ENCODE results near the gene CDKN1C. TPM values are rescaled to one million over a fixed set of nuclear protein-coding genes. Genes with fewer than 3 reads are reported as not detected.
"Not testable (repeated sequence)": the region's sequence is repeated elsewhere in the genome, so short reads cannot be mapped to it uniquely, and the experiment has no call there.

Gene CDKN1C
- polyA plus RNA-seq, 1 donor from 2014 or later, result 36.7 TPM

GRCh38 chr11:2908130-2908529 lies 22.6 kb upstream of the CDKN1C start:
- Histone ChIP-seq H3F3A (ENCODE audit: insufficient read depth, low read length, poor library complexity, severe bottlenecking) (no peaks in the 10 kb centered on the region), H3K36me3 (ENCODE audit: insufficient read depth, low read length) (no peaks in the 10 kb centered on the region), H3K9me3 (ENCODE audit: low read length) (no peaks in the 10 kb centered on the region), H3K4me3 (ENCODE audit: low read length) (no peak overlapping the region), H3K9ac (ENCODE audit: low read length) (no peak overlapping the region), H3K27me3 (ENCODE audit: insufficient read depth, low read depth, low read length) (peaks cover under 1% of the 10 kb centered on the region), H3K27ac (ENCODE audit: low read length) (no peak overlapping the region), H3K4me2 (ENCODE audit: low read length) (no peak overlapping the region), H4K20me1 (ENCODE audit: insufficient read depth) (no peaks in the 10 kb centered on the region), H2AFZ (ENCODE audit: low read depth, low read length) (no peak overlapping the region), H3K79me2 (replicated peaks; ENCODE audit: insufficient read depth, low read length) (no peaks in the 10 kb centered on the region), H3K9me2 (ENCODE audit: insufficient read depth, low read length) (no peaks in the 10 kb centered on the region)
- TF ChIP-seq TAF1 (IDR thresholded peaks at IDR 0.05; ENCODE audit: low read depth) (no peak), EP300 (conservative IDR thresholded peaks at IDR 0.05; ENCODE audit: poor library complexity, severe bottlenecking) (no peak), MXI1 (conservative IDR thresholded peaks at IDR 0.05; ENCODE audit: poor library complexity, severe bottlenecking) (no peak), RAD21 (conservative IDR thresholded peaks at IDR 0.05) (no peak), SMC3 (conservative IDR thresholded peaks at IDR 0.05; ENCODE audit: poor library complexity) (no peak), POLR2AphosphoS5 (IDR thresholded peaks at IDR 0.05) (no peak), EZH2 (IDR thresholded peaks at IDR 0.05; ENCODE audit: borderline replicate concordance, insufficient read depth, low read length, poor library complexity, severe bottlenecking) (no peak)
- TF ChIP-seq, protein P1, sequence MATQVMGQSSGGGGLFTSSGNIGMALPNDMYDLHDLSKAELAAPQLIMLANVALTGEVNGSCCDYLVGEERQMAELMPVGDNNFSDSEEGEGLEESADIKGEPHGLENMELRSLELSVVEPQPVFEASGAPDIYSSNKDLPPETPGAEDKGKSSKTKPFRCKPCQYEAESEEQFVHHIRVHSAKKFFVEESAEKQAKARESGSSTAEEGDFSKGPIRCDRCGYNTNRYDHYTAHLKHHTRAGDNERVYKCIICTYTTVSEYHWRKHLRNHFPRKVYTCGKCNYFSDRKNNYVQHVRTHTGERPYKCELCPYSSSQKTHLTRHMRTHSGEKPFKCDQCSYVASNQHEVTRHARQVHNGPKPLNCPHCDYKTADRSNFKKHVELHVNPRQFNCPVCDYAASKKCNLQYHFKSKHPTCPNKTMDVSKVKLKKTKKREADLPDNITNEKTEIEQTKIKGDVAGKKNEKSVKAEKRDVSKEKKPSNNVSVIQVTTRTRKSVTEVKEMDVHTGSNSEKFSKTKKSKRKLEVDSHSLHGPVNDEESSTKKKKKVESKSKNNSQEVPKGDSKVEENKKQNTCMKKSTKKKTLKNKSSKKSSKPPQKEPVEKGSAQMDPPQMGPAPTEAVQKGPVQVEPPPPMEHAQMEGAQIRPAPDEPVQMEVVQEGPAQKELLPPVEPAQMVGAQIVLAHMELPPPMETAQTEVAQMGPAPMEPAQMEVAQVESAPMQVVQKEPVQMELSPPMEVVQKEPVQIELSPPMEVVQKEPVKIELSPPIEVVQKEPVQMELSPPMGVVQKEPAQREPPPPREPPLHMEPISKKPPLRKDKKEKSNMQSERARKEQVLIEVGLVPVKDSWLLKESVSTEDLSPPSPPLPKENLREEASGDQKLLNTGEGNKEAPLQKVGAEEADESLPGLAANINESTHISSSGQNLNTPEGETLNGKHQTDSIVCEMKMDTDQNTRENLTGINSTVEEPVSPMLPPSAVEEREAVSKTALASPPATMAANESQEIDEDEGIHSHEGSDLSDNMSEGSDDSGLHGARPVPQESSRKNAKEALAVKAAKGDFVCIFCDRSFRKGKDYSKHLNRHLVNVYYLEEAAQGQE (IDR thresholded peaks at IDR 0.05; ENCODE audit: borderline replicate concordance), result no peak
- TF ChIP-seq, protein P2, sequence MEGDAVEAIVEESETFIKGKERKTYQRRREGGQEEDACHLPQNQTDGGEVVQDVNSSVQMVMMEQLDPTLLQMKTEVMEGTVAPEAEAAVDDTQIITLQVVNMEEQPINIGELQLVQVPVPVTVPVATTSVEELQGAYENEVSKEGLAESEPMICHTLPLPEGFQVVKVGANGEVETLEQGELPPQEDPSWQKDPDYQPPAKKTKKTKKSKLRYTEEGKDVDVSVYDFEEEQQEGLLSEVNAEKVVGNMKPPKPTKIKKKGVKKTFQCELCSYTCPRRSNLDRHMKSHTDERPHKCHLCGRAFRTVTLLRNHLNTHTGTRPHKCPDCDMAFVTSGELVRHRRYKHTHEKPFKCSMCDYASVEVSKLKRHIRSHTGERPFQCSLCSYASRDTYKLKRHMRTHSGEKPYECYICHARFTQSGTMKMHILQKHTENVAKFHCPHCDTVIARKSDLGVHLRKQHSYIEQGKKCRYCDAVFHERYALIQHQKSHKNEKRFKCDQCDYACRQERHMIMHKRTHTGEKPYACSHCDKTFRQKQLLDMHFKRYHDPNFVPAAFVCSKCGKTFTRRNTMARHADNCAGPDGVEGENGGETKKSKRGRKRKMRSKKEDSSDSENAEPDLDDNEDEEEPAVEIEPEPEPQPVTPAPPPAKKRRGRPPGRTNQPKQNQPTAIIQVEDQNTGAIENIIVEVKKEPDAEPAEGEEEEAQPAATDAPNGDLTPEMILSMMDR (IDR thresholded peaks at IDR 0.05; ENCODE audit: poor library complexity, severe bottlenecking), result no peak

DNA sequence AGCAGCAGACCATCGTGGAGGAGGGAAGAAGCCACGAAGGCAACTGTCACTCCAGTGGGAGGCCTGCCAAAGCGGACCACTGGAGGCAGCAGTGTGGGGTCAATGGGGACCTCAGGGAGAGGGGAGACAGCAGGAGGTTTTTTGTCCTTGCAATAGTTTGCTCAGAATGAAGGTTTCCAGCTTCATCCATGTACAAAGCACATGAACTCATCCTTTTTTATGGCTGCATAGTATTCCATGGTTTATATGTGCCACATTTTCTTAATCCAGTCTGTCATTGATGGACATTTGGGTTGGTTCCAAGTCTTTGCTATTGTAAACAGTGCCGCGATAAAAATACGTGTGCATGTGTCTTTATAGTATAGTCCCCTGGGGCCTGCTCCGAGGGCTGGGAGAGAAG lies 19.7 kb upstream of the CDKN1C start:
- H3K9me3 ChIP-seq (ENCODE audit: low read length); H3K4me3 ChIP-seq (ENCODE audit: low read length); H3K9ac ChIP-seq (ENCODE audit: low read length); H3K4me2 ChIP-seq (ENCODE audit: low read length); H3F3A ChIP-seq (ENCODE audit: insufficient read depth, low read length, poor library complexity, severe bottlenecking); H3K79me2 ChIP-seq (replicated peaks; ENCODE audit: insufficient read depth, low read length); H3K9me2 ChIP-seq (ENCODE audit: insufficient read depth, low read length); H3K36me3 ChIP-seq (ENCODE audit: insufficient read depth, low read length); H2AFZ ChIP-seq (ENCODE audit: low read depth, low read length); H3K27ac ChIP-seq (ENCODE audit: low read length); H4K20me1 ChIP-seq (ENCODE audit: insufficient read depth): not testable (repeated sequence)
- peaks cover 16% of the 10 kb centered on the region for H3K27me3 ChIP-seq (ENCODE audit: insufficient read depth, low read depth, low read length)

All from neural cell (in vitro differentiated cells).